ENCODE results near the gene HENMT1. TPM values are rescaled to one million over a fixed set of nuclear protein-coding genes. Genes with fewer than 3 reads are reported as not detected.

HENMT1 gene
- total RNA-seq, 1 experiment from 2014 or later = 6.2 TPM

- Histone ChIP-seq H2BK12ac (ENCODE audit: insufficient read length, low read depth, low read length) (no peak overlapping the region), H2BK15ac (ENCODE audit: low read depth, low read length) (no peak overlapping the region), H3K23ac (ENCODE audit: insufficient read length, low read depth, low read length) (no peak overlapping the region), H2BK20ac (ENCODE audit: low read depth, low read length, poor library complexity, severe bottlenecking) (no peak overlapping the region), H4K91ac (ENCODE audit: insufficient read length, low read depth, low read length) (no peak overlapping the region), H3K56ac (ENCODE audit: insufficient read length, low read depth, low read length) (no peak overlapping the region), H4K5ac (ENCODE audit: insufficient read length, low read depth, low read length) (no peak overlapping the region), H3K27ac (ENCODE audit: insufficient read length, low read depth, low read length) (no peak overlapping the region), H3K27me3 (ENCODE audit: insufficient read depth, low read length) (no peaks in the 10 kb centered on the region), H3K9ac (ENCODE audit: extremely low read depth, insufficient read length, low read length) (no peak overlapping the region), H3K14ac (ENCODE audit: insufficient read depth, low read length) (no peak overlapping the region), H4K20me1 (ENCODE audit: control insufficient read depth, insufficient read depth, insufficient read length) (no peaks in the 10 kb centered on the region), H3K23me2 (ENCODE audit: insufficient read length, low read depth, low read length, poor library complexity, severe bottlenecking) (no peaks in the 10 kb centered on the region), H3K9me3 (ENCODE audit: control insufficient read depth, low read depth, low read length) (no peaks in the 10 kb centered on the region), H2BK120ac (ENCODE audit: low read depth, low read length, poor library complexity, severe bottlenecking) (no peak overlapping the region), H4K8ac (replicated peaks; ENCODE audit: insufficient read length, low read depth, low read length) (no peak overlapping the region), H3K79me2 (ENCODE audit: insufficient read depth, low read length) (no peaks in the 10 kb centered on the region), H2AFZ (ENCODE audit: low read length) (no peak overlapping the region), H3K4ac (ENCODE audit: low read depth, low read length) (no peak overlapping the region), H2AK5ac (ENCODE audit: insufficient read length, low read length) (no peak overlapping the region), H3T11ph (ENCODE audit: low read length) (no peak overlapping the region), H3K4me1 (ENCODE audit: insufficient read depth, low read length) (no peaks in the 10 kb centered on the region; the same call in 1 of the 2 replicates), H3K4me2 (ENCODE audit: insufficient read depth, insufficient read length, low read length) (no peak overlapping the region), H3K79me1 (ENCODE audit: insufficient read depth, low read depth, low read length, poor library complexity, severe bottlenecking) (no peaks in the 10 kb centered on the region), H3K18ac (ENCODE audit: insufficient read length, low read depth, low read length) (no peak overlapping the region), H2BK5ac (ENCODE audit: insufficient read length, low read length) (no peak overlapping the region)
- Mint-ChIP-seq H3K27ac (no peak overlapping the region), H3K4me3 (no peak overlapping the region), H3K36me3 (ENCODE audit: insufficient read depth in 1 of 3, low read depth in 3 of 3) (peaks cover 0 to 4% (median 0%) of the 10 kb centered on the region in 3 experiments; a peak in 2 of 7 replicates), H3K4me1 (peaks cover 4% of the 10 kb centered on the region in 2 experiments), H3K27me3 (ENCODE audit: low read depth) (no peaks in the 10 kb centered on the region), H3K9me3 (no peaks in the 10 kb centered on the region)
- no peak for TF ChIP-seq CTCF (conservative IDR thresholded peaks at IDR 0.05)
- no CpG with 5 or more reads among the region's 4 CpGs for WGBS (ENCODE audit: extremely low coverage, insufficient read length, low lambda C conversion rate)
- DNase-seq = no peak
Observed at GRCh38 chr1:108600504-108600903, 60.4 kb downstream of the HENMT1 start.

Data from H9 (cell line).